GM12874 (cell line): ENCODE measurements around the gene LASP1.

Experiments used
- TF ChIP-seq, protein P1 (sequence below): IDR thresholded peaks from 2 replicates; pipeline ENCODE4 v1.5.1; 2011; ENCODE audit warnings: low read depth, mild to moderate bottlenecking, control low read depth, low read length, moderate library complexity; ENCODE audit not compliant: insufficient read depth

The LASP1 gene

DNA sequence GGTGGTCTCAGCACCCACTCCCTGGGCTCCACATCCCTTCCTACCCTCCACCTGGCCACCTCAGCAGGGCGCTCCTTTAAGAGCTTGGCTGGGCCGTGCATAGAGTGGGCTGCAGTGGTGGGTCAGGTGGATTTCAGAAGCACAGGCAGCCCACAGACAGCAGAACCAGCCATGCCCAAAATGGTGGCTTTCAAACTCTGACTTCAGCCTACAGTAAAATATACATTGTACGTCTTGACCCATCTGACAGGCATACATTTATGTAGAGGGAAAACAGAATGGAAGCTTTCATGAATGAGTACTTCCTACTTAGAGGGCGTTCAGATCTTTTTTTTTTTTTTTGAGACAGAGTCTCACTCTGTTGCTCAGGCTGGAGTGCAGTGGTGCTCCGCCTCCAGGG is 29.6 kb downstream of the LASP1 start:
- TF ChIP-seq, protein P1, sequence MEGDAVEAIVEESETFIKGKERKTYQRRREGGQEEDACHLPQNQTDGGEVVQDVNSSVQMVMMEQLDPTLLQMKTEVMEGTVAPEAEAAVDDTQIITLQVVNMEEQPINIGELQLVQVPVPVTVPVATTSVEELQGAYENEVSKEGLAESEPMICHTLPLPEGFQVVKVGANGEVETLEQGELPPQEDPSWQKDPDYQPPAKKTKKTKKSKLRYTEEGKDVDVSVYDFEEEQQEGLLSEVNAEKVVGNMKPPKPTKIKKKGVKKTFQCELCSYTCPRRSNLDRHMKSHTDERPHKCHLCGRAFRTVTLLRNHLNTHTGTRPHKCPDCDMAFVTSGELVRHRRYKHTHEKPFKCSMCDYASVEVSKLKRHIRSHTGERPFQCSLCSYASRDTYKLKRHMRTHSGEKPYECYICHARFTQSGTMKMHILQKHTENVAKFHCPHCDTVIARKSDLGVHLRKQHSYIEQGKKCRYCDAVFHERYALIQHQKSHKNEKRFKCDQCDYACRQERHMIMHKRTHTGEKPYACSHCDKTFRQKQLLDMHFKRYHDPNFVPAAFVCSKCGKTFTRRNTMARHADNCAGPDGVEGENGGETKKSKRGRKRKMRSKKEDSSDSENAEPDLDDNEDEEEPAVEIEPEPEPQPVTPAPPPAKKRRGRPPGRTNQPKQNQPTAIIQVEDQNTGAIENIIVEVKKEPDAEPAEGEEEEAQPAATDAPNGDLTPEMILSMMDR = no peak

DNA sequence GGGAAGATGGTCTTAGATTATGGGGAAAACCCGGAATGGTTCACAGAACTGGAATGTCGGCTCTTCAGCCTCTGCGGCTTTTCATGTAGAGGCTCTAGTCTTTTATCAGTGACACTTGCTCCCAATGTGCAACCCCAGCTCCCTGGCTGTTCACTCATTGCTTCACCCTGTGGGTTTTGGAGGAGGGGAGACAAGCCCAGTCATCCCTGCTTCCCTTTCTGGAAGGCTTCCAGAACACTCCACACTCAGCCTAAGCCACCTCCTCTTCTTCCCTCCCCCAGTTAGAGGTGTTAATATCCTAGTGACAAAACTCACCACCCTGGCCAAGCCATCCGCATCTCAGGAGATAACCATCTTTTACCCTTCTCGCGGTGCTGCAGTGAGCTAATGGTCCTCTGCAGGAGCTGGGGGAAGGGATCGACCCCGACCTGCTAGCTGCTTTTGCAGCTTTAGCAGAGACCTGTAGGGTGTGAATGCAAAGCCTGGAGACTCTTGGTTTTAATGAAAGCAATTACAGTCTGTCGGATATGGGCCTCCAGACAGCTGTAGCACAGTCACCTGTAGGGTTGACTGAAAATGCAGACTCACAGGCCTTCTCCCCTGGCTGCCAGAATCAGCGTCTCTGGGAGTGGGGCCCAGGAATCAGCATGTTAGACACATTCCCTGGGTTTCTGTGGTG is 31.3 kb downstream of the LASP1 start:
- TF ChIP-seq, protein P1 = no peak

DNA sequence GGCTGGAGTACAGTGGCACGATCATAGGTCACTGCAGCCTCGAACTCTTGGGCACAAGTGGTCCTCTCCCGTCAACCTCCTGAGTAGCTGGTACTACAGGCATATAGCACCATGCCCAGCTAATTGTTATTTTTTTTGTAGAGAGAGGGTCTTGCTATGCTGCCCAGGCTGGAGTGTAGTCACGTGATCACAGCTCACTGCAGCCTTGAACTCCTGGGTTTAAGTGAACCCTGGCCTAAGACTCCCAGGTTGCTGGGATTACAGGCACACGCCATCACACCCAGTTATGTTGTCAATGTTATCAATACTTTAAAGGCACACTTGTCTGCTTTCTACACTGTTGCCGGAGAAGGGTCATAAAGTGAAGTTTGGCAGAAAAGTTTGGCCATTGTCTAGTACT is 33.5 kb downstream of the LASP1 start:
- TF ChIP-seq, protein P1 = no peak

DNA sequence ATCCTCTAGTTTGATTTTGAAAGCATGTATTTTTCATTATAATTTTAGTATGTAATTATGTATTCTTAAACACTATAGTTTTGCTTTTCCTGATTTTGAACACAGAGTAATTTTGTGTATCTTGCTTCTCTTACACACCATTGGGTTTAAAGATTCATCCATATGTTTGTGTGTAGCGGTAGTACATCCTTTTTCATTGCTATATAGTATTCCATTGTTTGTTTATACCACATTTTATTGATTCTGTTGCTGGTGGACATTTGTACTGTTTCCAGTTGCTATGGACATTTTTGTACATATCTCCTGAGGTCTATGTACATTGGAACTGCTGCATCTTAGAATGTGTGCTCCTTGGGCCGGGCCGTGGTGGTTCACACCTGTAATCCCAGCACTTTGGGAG is 35.0 kb downstream of the LASP1 start:
- TF ChIP-seq, protein P1 = no peak

DNA sequence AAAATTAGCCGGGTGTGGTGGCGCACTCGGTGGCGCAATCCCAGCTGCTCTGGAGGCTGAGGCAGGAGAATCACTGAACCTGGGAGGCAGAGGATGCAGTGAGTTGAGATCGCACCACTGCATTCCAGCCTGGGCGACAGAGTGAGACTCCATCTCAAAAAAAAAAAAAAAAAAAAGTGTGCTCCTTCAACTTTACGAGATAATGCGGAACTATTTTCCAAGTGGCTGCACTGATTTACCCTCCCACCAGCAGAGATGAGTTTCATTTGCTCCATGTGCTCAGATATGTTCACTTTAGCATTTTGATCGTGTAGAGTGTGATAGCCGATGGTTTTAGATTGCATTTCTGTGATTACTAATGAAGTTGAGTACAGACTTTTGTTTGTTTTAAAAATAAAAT is 35.5 kb downstream of the LASP1 start:
- TF ChIP-seq, protein P1 = no peak

DNA sequence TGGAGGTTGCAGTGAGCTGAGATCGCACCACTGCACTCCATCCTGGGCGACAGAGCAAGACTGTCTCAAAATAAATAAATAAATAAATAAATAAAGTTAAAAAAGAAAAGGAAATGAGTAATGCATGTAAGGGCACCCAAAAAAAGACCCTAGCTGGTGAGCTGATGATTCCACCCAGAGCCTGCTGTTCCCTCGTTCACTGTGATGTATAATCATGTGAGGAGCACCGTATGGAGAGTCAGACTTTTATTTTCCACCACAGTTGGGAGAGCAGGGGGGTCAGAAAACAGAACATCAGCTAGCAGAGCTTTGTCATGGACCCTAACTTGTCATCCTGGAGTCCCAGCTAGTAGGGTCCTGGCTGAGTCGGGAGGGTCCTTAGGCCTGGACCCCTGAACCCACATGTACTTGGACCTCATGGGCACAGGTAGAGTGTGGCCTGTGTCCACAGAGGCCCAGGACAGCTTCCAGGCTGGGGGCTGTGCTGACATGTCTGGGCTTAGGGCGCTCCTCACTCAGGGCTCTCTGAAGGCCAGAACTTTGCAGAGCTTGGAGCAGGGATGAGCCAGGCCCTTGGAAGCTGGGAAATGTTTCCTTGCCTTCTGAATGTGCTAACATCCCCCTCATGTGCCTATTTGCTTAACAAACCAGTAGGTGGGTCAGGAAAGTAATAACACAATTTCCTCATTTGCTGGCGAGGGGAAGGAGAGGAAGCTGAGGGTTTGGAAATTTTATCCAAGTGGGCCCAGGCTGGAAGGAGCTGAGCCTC is 36.8 kb downstream of the LASP1 start:
- TF ChIP-seq, protein P1 = no peak

DNA sequence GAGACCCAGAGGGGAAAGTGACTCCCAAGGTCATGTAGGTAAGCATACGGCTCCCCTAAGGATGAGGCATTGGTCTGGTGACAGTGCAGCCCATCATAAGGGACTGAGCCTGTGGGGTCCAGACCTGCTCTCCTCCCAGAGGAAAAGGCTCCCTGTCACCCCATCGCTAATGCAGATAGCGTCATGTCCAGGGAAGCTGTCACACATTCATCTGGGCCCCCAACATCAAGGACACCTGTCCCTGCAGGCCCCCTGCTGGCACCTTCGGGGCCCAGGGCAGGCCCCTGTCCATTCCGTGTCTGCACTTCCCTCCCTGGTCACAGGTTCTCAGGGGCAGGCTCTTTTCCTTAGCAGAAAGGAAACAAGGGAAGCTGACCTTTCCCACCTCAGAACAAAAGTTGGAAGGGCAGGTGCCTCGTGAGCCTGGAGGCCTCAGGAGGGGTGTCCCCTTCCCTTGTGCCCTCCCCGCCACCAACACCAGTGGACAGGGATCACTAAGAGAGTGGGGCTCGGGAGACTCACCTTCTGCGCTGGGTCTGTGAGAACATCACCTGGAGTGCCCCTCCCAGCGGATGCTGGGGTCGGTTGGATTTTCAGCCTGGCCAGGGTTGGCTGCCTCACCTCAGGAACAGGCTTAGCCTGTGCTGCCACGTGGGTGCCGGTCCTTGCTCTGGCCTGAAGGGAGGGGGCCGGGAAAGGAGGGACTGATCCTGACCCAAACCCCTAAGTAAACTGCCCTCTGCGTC is 38.2 kb downstream of the LASP1 start:
- TF ChIP-seq, protein P1 = 0 out of 2 replicates have a peak, but pooled peaks have one; percentile 1
